Trophoblast cell (in vitro differentiated cells and primary cell): ENCODE results near the gene PER1.
A peak's percentile ranks its signal among the peaks of the same experiment; 100 is the strongest.

ENCODE experiments used
- DNase-seq, 2 donors: peaks; one replicate each; pipeline ENCODE4 v3.0.0-alpha.2; 2016
- H2AFZ ChIP-seq: 2 replicates; pipeline ENCODE4 v1.6.1; 2013; ENCODE audit warnings: low read length, moderate library complexity, mild to moderate bottlenecking; ENCODE audit not compliant: insufficient read depth, poor library complexity
- H2AK5ac ChIP-seq: 2 replicates; pipeline ENCODE4 v1.6.1; 2013; ENCODE audit warnings: mild to moderate bottlenecking, low read length
- H2BK120ac ChIP-seq: 2 replicates; pipeline ENCODE4 v1.6.1; 2013; ENCODE audit warnings: low read length, mild to moderate bottlenecking, moderate library complexity; ENCODE audit not compliant: insufficient read depth, poor library complexity
- H2BK12ac ChIP-seq: 2 replicates; pipeline ENCODE4 v1.6.1; 2013; ENCODE audit warnings: mild to moderate bottlenecking, low read length, moderate library complexity
- H2BK5ac ChIP-seq: 2 replicates; pipeline ENCODE4 v1.6.1; 2013; ENCODE audit warnings: low read length, low read depth, moderate library complexity, mild to moderate bottlenecking; ENCODE audit not compliant: poor library complexity
- H3K14ac ChIP-seq: 2 replicates; pipeline ENCODE4 v1.6.1; 2013; ENCODE audit warnings: mild to moderate bottlenecking, low read length
- H3K18ac ChIP-seq: 2 replicates; pipeline ENCODE4 v1.6.1; 2013; ENCODE audit warnings: mild to moderate bottlenecking, low read length
- H3K23ac ChIP-seq: 2 replicates; pipeline ENCODE4 v1.6.1; 2013; ENCODE audit warnings: low read length
- H3K27ac ChIP-seq: 2 replicates; pipeline ENCODE4 v1.5.1; 2013; ENCODE audit warnings: low read depth, mild to moderate bottlenecking, inconsistent platforms, low read length, moderate library complexity
- H3K27me3 ChIP-seq: 2 replicates; pipeline ENCODE4 v1.6.1; 2013; ENCODE audit warnings: inconsistent platforms, mild to moderate bottlenecking, low read length, moderate library complexity; ENCODE audit not compliant: insufficient read depth
- H3K36me3 ChIP-seq, 2 experiments: 1 replicate in 1 of 2; 2 replicates in 1 of 2; pipeline ENCODE4 v1.6.1; 2013; ENCODE audit warnings: low read length in 2 of 2, mild to moderate bottlenecking in 2 of 2, moderate library complexity in 1 of 2; ENCODE audit not compliant: insufficient read depth in 2 of 2, control insufficient read depth in 1 of 2
- H3K4ac ChIP-seq: 2 replicates; pipeline ENCODE4 v1.6.1; 2013; ENCODE audit warnings: low read depth, mild to moderate bottlenecking, low read length, moderate library complexity
- H3K4me1 ChIP-seq, 2 experiments: 1 replicate in 1 of 2; 2 replicates in 1 of 2; pipeline ENCODE4 v1.6.1; 2013; ENCODE audit warnings: low read length in 2 of 2, mild to moderate bottlenecking in 2 of 2, moderate library complexity in 1 of 2; ENCODE audit not compliant: insufficient read depth in 2 of 2, control insufficient read depth in 1 of 2
- H3K4me2 ChIP-seq: 2 replicates; pipeline ENCODE4 v1.6.1; 2013; ENCODE audit warnings: inconsistent platforms, mild to moderate bottlenecking, low read length, moderate library complexity
- H3K4me3 ChIP-seq: 2 replicates; pipeline ENCODE4 v1.5.1; 2013; ENCODE audit warnings: mild to moderate bottlenecking, low read depth, low read length, inconsistent platforms
- H3K79me1 ChIP-seq: one replicate; pipeline ENCODE4 v1.6.1; 2013; ENCODE audit warnings: low read length
- H3K79me2 ChIP-seq: 2 replicates; pipeline ENCODE4 v1.6.1; 2013; ENCODE audit warnings: low read length, mild to moderate bottlenecking; ENCODE audit not compliant: control insufficient read depth, insufficient read depth, poor library complexity
- H3K9ac ChIP-seq: 2 replicates; pipeline ENCODE4 v1.6.1; 2013; ENCODE audit warnings: mild to moderate bottlenecking, low read length
- H3K9me3 ChIP-seq: 2 replicates; pipeline ENCODE4 v1.6.1; 2013; ENCODE audit warnings: low read depth, mild to moderate bottlenecking, control low read depth, inconsistent platforms, low read length; ENCODE audit not compliant: insufficient read depth
- H4K12ac ChIP-seq: 2 replicates; pipeline ENCODE4 v1.6.1; 2013; ENCODE audit warnings: low read depth, mild to moderate bottlenecking, low read length, moderate library complexity
- H4K8ac ChIP-seq: 2 replicates; pipeline ENCODE4 v1.6.1; 2013; ENCODE audit warnings: low read depth, mild to moderate bottlenecking, low read length, moderate library complexity
- H4K91ac ChIP-seq: one replicate; pipeline ENCODE4 v1.6.1; 2013; ENCODE audit warnings: low read depth, mild to moderate bottlenecking, low read length, moderate library complexity
- WGBS: extraction: QIAGEN DNeasy Blood & Tissue Kit; methylation state at CpG from one replicate; pipeline ENCODE4 v1.1.7; 2013; ENCODE audit warnings: missing lambda C conversion rate; ENCODE audit not compliant: insufficient read length, insufficient coverage; ENCODE audit errors: extremely low coverage; 5-methylcytosine and 5-hydroxymethylcytosine counted together

PER1 gene

DNA sequence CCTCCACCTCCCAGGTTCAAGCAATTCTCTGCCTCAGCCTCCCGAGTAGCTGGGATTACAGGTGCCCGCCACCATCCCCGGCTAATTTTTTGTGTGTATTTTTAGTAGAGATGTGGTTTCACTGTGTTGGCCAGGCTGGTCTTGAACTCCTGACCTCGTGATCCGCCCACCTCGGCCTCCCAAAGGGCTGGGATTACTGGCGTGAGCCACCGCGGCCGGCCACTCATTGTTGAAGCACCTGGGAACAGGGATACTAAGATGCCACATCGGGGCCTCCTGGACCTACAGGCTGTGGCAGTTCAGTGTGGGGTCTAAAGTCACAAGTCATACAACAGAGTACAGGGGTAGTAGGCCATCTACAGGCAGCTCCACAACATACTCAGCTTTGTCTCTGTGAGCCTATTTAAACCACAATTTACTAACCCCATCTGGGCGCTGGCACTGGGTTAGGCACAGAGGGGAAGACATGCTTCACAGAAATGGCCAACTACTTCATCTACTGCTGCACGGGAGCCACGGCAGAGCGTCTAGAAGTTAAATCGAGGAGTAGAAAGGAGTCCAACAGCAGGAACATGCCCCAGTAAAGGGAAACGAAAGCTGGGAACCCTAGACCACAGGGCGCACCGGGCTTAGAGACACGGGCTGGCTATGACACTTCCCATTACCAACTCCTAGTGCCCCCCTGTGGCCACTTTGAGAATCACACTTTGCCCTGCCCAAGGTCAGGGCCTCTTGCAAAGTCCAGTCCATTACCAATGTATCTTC lies 6.2 kb upstream of the PER1 start:
- Histone ChIP-seq H4K12ac (no peak overlapping the region), H4K8ac (no peak overlapping the region), H3K9ac (no peak overlapping the region), H3K79me2 (peaks cover 14% of the 10 kb centered on the region), H2BK12ac (no peak overlapping the region), H3K23ac (no peak overlapping the region), H2BK120ac (no peak overlapping the region), H3K4ac (no peak overlapping the region), H3K18ac (no peak overlapping the region), H2AK5ac (no peak overlapping the region), H3K4me2 (no peak overlapping the region), H2AFZ (no peak overlapping the region), H3K4me3 (no peak overlapping the region), H3K27me3 (no peaks in the 10 kb centered on the region), H2BK5ac (no peak overlapping the region), H3K36me3 (peaks cover 15 to 25% of the 10 kb centered on the region in 2 experiments), H3K4me1 (peaks cover 24 to 28% of the 10 kb centered on the region in 2 experiments), H3K14ac (no peak overlapping the region), H4K91ac (no peak overlapping the region), H3K27ac (no peak overlapping the region), H3K9me3 (peaks cover 5% of the 10 kb centered on the region), H3K79me1 (peaks cover 21% of the 10 kb centered on the region)
- WGBS: no CpG with 5 or more reads among the region's 20 CpGs
- DNase-seq: peak; percentile 95 to 99

- no peaks in the 10 kb centered on the region for H3K27me3 ChIP-seq
- peak overlapping the region; percentile 5 for H3K4ac ChIP-seq
- H3K79me1 ChIP-seq: peaks cover 13% of the 10 kb centered on the region
- peak overlapping the region; percentile 62 for H3K27ac ChIP-seq
- peak overlapping the region; percentile 39 for H4K12ac ChIP-seq
- H3K79me2 ChIP-seq: peaks cover 2% of the 10 kb centered on the region
- H3K14ac ChIP-seq: peak overlapping the region; percentile 62
- H2BK12ac ChIP-seq: no peak overlapping the region
- no peak overlapping the region for H2AK5ac ChIP-seq
- peak overlapping the region; percentile 40 for H3K18ac ChIP-seq
- peaks cover 10 to 20% of the 10 kb centered on the region in 2 experiments for H3K36me3 ChIP-seq
- WGBS: no CpG with 5 or more reads among the region's 59 CpGs
- H3K4me1 ChIP-seq: peaks cover 17 to 24% of the 10 kb centered on the region in 2 experiments
- peak overlapping the region; percentile 96 for H3K4me2 ChIP-seq
- no peak overlapping the region for H3K23ac ChIP-seq
- H3K9ac ChIP-seq: peak overlapping the region; percentile 65
- peak overlapping the region; percentile 23 for H2AFZ ChIP-seq
- H4K91ac ChIP-seq: peak overlapping the region; percentile 69
- H3K9me3 ChIP-seq: no peaks in the 10 kb centered on the region
- peak overlapping the region; percentile 89 for H4K8ac ChIP-seq
- peak overlapping the region; percentile 67 for H3K4me3 ChIP-seq
- H2BK5ac ChIP-seq: peak overlapping the region; percentile 53
- peak; percentile 100 for DNase-seq
- H2BK120ac ChIP-seq: peak overlapping the region; percentile 74
Observed at GRCh38 chr17:8156246-8156992, 4.2 kb upstream of the PER1 start.

DNA sequence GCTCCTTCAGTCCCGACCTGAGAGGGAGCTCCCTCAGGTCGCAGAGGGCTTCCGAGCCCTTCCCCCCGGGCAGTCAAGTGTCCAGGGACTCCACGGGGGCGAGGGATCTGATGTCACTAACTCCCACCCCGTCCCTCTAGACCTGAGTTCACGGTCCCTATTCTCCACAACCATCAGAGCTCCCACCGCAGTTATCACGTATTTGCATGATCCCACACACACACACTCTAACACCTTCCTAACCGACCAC lies 3.7 kb upstream of the PER1 start:
- Histone ChIP-seq H2BK120ac (no peak overlapping the region), H3K27me3 (no peaks in the 10 kb centered on the region), H2AFZ (no peak overlapping the region), H3K18ac (no peak overlapping the region), H3K4me2 (peak overlapping the region; percentile 96), H2BK5ac (no peak overlapping the region), H3K9me3 (no peaks in the 10 kb centered on the region), H3K4me1 (peaks cover 17 to 28% of the 10 kb centered on the region in 2 experiments), H4K8ac (no peak overlapping the region), H3K36me3 (peaks cover 8 to 16% of the 10 kb centered on the region in 2 experiments), H3K4ac (no peak overlapping the region), H3K14ac (no peak overlapping the region), H4K12ac (no peak overlapping the region), H2BK12ac (no peak overlapping the region), H3K27ac (no peak overlapping the region), H2AK5ac (no peak overlapping the region), H3K79me1 (peaks cover 13% of the 10 kb centered on the region), H4K91ac (peak overlapping the region; percentile 1), H3K23ac (no peak overlapping the region), H3K79me2 (peaks cover 2% of the 10 kb centered on the region), H3K4me3 (peak overlapping the region; percentile 67), H3K9ac (peak overlapping the region; percentile 44)
- DNase-seq: no peak
- no CpG with 5 or more reads among the region's 11 CpGs for WGBS

DNA sequence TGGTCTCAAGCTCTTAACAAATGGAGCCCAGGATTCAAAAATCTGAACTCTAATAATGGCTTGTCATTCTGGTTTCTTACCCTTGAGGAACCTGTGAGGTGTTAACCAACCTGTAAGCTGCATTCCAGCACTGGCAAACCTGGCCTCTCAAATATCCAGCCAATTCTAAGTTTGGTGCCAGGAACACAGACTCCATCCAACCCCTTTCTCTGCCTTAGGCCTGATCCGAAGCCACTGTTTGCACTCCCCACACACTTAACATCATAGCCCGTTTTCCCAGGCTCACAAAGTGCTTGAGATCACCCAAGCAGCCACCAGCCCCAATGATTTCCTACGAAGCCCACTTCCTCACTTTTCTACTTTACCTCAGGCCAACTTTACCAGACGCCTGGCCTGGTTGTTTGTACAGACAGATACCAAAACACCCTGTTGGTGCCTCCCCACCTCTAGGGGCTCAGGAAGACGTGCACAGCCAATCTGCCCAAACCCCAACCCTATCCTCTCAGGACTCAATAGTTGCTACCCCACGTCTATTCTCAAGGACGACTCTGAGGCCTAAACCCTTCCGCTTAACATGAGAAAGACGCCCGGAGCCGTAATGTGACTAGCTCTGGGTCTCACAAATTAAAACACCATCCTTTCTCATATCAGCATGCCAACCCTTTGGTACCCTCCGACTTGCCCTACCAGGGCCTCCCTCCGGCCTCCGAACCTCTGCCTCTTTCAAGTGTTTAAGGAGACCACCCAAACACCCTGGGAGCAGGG lies 3.2 kb upstream of the PER1 start:
- no CpG with 5 or more reads among the region's 14 CpGs for WGBS
- H3K18ac ChIP-seq: no peak overlapping the region
- no peak for DNase-seq

More for the DNA sequence above, 3.2 kb upstream of the PER1 start:
- no peak overlapping the region for H3K23ac ChIP-seq
- H4K91ac ChIP-seq: peak overlapping the region; percentile 1
- H3K36me3 ChIP-seq: peaks cover 6 to 13% of the 10 kb centered on the region in 2 experiments
- H3K4me3 ChIP-seq: peak overlapping the region; percentile 67
- H3K9ac ChIP-seq: peak overlapping the region; percentile 44
- no peak overlapping the region for H4K12ac ChIP-seq
- H2AK5ac ChIP-seq: no peak overlapping the region
- peaks cover 2% of the 10 kb centered on the region for H3K79me2 ChIP-seq
- no peak overlapping the region for H3K4ac ChIP-seq
- H2BK5ac ChIP-seq: no peak overlapping the region
- peaks cover 13% of the 10 kb centered on the region for H3K79me1 ChIP-seq
- H2BK12ac ChIP-seq: no peak overlapping the region
- H3K4me2 ChIP-seq: peak overlapping the region; percentile 96
- peaks cover 22 to 32% of the 10 kb centered on the region in 2 experiments for H3K4me1 ChIP-seq
- H2BK120ac ChIP-seq: no peak overlapping the region
- no peaks in the 10 kb centered on the region for H3K27me3 ChIP-seq
- no peak overlapping the region for H4K8ac ChIP-seq
- no peak overlapping the region for H3K14ac ChIP-seq
- H3K9me3 ChIP-seq: no peaks in the 10 kb centered on the region
- H3K27ac ChIP-seq: no peak overlapping the region
- H2AFZ ChIP-seq: no peak overlapping the region
